ENCODE measurements around the gene DNM3. TPM values are rescaled to one million over a fixed set of nuclear protein-coding genes. Genes with fewer than 3 reads are reported as not detected.

Gene DNM3
- total RNA-seq, 1 donor from 2014 or later, result 0.59 TPM

DNA sequence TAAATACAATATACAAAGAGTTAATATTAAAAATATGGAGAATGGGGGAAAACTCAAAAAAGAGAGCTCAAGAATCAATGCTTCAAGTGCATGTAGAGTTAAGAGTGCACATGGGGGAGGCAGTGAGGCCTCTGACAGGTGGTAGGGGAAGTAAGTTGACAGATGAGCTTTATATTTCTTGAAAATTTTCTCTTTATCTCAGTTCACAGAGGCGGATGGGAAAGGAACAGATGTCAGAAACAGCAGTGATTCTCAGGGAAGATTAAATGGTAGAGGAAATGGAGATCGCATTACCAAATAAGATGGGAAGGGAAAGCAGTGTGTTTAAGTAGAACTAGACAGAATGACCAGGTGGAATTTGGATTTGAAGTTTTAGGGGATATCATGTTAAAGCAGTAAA is 379.1 kb downstream of the DNM3 start:
- no peak for DNase-seq (ENCODE audit: low read depth, low spot score)

DNA sequence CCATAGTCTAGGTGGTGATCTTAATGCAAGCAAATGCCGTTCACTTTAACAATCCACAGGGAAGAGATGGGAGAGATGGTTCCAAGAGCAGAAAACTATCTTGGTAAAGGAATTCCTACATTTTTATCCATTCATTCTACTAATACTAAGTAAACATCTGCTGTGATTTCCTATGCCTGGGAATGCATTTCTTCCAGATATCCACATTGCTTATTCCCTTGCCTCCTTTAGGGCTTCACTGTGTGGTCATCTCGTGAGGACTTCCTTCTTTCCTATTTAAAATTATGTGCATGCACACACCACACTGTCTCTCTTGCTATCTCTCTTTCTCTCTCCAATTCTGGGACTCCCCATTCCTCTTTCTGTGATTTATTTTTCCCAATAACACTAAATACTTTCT is 380.1 kb downstream of the DNM3 start:
- DNase-seq (ENCODE audit: low read depth, low spot score), result no peak

DNA sequence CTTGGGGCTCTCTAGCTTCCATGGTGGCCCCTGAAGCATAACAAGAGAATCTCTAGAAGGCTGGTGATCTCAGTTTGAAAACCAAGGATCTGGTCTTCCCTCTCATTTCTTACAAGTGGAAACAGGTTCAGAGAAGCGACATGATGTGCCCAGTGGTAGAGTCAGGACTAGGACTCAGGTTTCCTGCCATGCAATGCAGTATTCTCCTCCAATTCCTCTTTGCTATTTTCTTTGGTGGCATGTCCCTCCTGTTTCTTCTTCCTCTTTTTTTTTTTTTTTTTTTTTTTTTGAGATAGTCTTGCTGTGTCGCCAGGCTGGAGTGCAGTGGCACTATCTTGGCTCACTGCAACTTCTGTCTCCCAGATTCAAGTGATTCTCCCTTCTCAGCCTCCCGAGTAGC is 383.6 kb downstream of the DNM3 start:
- DNase-seq (ENCODE audit: low read depth, low spot score), result no peak

DNA sequence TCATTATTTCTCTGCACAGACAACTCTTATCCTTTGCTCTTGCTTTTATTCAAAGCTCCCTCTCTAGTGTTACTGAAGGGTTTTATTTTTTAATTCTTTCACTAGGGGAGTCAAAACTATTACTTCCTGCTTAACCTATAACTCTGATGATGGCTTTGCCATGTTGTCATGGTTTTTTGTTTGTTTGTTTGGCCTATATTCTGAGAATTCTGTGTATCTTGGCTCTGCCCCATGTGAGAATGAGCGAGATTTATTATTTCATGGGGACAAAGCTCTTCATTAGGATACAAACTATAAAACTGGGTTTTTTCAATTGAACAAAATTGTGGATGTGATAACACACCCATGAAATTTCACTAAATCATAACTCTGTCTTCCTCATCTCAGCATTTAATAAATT is 388.6 kb downstream of the DNM3 start:
- no peak for DNase-seq (ENCODE audit: low read depth, low spot score)

DNA sequence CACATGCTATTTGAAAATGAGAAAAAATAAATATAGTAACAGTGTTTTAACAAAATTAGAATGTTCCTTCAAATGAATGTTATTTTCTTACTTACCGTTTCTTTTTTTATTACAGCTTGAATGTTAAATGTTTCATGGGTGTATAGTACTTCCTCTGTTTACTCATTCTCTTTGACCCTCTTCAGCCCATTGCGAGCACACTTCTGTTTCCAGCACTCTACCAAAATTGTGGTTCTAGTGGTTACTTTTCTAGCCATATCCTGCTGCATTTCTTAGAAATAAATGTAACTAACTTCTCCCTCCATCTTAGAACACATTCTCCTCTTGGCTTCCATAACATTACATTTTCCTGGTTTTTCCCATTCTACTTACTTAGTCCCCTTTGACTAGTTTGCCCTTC is 389.2 kb downstream of the DNM3 start:
- no peak for DNase-seq (ENCODE audit: low read depth, low spot score)

DNA sequence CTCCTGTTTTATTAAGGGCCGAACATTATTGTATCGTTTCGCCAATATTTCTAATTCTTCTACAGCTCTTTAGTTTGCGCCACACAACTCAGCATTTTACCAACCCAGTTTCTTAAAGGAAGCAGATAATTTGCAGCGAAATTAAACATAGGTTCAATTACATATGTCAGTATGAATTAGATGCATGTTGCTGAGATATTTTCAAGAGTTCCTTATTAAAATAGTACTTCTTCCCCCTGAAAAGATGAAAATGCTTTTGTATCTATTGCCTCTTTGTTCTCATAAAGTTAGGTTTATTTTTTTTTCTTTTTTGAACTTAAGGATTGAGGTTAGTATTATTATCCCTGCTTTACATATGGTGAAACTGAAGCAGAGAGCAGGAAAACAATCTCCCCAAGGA is 395.7 kb downstream of the DNM3 start:
- DNase-seq (ENCODE audit: low read depth, low spot score), result no peak

DNA sequence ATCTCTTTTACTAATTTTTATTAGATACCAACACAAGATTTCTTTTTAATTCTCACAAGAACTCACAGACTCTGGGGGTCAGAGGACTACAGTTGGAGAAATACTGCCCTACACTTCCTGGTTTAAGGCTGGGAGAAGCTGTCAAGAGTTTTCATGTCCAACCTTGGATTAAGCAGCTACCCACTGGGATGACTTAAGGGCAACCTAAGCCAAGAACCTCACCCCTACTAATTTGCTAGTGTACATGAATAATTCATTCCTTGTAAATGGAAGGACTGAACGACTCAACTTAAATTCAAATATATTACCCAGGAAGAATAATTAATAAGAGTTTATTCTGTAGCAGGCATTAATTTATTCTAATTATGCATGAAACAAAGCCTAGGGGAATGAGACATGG is 396.9 kb downstream of the DNM3 start:
- no peak for DNase-seq (ENCODE audit: low read depth, low spot score)

DNA sequence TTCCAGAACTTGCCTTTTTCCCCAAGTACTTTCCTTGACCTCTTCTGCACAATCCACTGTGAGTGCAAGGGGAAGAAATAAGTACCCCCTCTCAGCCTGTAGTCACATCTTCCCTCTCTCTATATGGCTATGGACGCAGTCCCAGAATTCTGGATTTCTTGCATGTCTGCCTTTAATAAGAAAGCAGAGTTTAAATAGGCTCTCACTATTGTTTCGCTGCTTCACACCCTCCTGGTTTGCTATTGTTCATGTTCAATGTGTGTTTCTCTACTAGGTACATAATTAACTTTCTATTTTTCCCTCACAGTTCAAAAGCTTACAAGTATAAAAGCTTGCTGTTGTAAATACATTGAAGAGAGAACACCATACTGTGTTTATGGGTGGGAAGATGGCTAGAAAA is 397.7 kb downstream of the DNM3 start:
- no peak for DNase-seq (ENCODE audit: low read depth, low spot score)

DNA sequence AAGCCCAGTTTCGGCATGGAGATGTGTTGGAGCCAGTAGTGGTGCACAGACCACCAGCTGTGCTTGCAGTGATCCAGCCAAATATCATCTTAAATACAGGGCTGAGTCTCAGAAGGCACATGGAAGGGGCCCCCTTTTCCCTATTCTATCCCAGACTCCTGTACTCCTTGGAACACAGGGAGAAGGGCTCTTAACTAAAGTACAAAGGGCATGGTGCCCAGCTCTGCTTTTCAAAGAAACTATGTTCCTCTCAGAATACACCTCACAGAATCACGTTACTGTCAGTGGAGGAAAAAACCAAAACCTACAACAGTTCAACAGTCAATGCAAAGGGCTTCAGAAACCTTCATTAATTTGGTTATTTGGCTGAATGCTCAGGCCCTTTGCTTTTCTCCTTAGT is 398.6 kb downstream of the DNM3 start:
- no peak for DNase-seq (ENCODE audit: low read depth, low spot score)

DNA sequence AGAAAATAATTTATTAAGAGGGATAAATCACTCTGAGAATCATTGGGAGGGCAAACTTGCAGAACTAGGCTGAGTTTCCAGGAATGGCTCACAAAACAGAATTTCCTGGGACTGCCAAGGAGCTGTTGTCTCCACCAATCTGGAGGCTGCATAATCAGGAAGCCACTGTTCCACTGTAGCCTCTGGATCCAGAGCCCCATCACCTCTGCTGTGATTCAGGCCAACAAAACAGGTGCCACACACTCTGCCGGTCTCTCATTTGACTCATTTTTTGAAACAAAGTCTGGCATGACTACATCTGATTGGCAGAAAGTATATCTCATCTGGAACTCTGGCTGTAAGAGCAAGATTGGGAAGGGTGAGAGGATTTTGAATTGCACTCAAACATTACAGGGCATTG is 400.2 kb downstream of the DNM3 start:
- no peak for DNase-seq (ENCODE audit: low read depth, low spot score)

DNA sequence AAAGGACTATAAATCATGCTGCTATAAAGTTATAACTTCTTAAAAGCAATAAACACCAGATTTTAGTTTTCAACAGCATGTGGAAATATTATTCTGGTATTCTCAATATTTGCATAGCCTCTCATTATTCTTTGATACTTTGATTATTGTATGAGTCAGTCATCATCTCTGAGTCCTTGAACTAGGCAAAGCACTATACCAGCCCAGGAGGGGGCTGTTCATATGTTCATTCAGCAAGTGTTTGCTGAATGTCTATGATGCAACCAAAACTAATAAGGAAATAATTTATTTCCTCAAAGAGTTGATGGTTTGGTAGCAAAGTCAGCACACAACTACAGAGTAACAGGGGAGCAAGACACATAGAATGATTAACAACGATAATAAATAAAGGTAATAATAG is 403.6 kb downstream of the DNM3 start:
- no peak for DNase-seq (ENCODE audit: low read depth, low spot score)

DNA sequence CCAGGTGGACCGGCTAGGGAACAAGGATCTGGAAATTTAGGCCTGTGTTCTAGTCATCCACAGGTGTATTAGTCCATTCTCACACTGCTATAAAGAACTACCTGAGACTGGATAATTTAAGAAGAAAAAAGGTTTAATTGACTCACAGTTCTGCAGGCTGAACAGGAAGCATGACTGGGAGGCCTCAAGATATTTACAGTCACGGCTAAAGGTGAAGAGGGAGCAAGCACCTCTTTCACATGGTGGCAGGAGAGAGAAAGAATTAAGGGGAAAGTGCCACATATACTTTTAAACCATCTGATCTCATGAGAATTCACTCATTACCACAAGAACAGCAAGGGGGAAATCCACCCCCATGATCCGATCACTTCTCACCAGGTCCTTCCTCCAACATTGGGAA is 404.5 kb downstream of the DNM3 start:
- no peak for DNase-seq (ENCODE audit: low read depth, low spot score)

DNA sequence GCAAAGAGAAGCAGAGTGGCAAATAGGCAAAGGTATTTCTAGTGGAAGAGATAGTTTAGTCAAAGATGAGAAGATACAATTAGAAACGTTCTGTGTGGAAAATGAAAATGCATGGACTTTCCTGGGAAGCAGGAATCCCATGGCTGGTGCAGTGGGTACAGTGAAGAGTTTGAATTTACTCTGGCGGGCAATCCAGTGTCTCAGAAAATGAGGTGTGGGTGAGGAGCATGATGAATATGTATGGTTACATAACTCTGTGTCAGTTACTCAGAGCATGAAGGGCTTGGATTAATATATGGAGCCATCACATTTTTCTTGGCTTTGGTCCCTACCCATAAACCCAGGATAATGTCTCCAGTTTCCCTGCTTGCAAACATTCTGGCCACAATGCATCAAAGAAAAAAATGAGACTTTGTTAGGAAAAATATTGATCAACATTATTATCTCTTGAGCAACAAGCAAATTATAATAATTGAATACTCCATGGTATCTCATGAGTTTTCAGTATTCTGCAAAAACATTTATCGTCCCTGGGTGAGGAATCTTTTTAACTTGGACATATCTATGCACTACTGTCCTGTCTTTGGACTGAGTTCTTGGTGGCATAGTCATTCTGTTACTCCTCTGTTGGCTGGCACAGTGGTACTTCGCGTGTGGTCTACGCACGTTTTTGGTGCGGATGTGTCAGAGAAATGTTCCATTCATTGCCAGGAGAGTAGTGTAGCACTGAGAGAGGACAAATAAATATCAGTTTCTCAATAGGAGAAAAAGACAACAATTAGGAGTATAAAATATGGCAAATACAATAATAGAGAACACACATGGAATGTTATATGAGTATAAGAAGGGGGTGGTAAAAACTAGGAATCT is 405.5 kb downstream of the DNM3 start:
- DNase-seq (ENCODE audit: low read depth, low spot score), result no peak

DNA sequence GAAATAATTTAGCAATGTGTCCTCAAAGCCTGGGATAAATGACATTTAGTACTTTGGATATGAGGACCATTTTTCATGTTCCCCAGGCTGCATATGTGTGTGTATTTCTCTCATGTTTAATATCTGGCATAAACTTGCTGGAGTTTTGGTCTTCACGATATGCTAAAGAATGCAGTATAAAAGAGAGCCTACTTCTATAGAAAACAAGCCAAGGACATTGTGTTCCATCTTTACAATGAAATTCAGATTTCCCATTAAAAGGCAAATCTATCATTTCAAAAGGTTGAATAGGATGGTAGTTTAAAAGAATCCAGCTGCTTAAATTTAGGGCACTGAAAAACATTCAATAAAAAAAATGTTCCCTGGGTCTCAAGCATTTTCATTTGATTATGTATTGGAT is 410.2 kb downstream of the DNM3 start:
- no peak for DNase-seq (ENCODE audit: low read depth, low spot score)

DNA sequence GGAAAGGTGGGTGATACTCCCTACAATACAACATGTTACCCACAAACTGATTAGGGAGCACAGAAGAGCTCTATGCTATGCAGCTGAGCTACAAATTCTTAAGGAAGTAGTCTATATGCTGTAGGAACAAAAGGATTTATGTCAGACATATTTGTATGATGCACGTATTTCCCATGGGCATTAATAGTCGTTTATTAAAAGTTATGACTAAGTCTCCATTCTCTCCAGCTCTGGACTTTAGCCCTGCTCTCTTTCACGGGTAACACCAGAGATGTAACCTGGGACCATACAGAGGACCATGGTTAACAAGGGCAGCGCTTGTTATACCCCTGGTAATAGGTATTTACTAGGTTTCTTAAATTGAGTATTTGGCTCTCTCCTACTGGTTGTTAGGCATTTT is 411.0 kb downstream of the DNM3 start:
- no peak for DNase-seq (ENCODE audit: low read depth, low spot score)

DNA sequence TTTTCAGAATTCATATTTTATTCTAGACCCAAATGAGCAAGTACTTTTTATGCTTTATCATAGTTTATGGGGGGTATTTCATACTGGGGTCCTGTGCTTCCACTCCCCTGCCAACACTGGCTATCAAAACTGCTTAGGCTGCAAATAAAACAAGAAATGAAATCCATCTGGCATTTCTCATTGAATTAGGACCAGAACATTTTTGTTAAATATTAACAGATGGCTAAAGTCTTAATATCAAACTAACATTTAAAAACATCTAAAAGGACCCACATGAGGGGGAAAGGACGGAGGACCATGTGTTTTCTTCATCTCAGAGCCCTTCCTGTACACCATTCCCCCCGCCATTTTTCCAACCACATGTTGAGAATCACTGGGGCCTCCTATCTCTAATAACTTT is 411.7 kb downstream of the DNM3 start:
- no peak for DNase-seq (ENCODE audit: low read depth, low spot score)

DNA sequence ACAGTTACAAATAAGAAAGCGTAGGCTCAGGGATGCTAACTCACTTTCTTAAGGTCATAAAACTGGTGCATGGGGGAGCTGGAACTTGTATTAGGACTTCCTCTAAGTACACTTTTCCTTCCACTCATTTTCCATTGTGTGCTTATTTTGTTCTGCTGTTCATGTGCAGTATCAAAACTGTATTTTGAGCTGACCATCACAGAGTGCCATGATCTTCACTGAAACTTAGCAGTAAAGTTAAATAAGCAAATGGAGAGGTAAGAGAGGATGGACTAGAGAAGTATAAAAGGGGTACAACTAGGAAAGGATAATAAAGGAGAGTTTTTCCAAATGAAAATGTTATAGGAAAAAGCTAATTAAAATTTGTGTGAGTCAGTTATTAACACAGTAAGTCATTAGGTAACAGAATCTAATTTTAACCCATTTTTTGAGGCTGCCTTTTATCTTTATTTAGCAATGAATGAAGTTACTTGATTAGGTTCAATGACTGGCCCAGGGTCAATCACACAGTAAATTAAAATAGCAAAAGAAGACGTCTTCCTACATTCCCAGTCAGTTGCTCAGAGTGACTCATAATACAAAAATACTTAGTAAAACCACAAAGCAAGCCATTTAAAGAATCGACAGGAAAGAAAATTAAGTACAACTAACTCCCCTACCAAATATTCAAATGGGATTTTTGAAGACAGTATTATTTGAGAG is 413.4 kb downstream of the DNM3 start:
- peak; percentile 32 for DNase-seq (ENCODE audit: low read depth, low spot score)

DNA sequence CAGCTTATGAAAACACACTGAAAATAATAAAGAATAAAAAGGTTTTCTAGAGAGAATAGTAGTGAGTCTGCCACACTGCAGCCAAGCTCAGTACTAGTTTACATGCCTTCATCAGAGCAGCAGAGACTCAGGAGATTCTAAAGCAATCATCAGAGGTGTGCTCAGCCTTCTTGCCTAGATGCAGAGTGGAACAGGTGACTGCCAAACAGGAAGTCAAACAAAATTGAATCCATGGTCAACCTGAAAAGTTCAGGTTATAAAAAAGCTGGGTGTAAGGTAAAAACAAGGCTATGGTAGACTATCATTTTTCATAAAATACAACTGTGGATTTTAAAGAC is 413.9 kb downstream of the DNM3 start:
- DNase-seq (ENCODE audit: low read depth, low spot score), result no peak

DNA sequence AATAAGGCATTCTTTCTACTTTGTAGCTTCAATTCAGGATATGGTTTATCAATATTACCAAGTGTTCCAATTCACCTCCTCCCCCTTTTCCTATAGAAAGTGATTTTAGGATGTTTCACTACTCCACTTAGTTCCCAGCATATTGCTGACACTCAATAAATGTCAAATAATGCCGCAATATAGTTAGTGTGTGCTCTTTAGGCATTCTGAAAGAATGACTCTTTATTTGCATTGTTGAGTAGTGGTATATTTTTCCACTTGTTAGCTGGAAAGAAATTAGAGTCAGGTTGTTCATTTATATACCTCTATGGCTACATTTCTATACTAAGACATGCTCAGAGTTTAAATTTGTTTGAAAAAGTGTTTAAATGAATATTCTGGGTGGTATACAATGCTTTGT is 424.6 kb downstream of the DNM3 start:
- DNase-seq (ENCODE audit: low read depth, low spot score), result no peak

DNA sequence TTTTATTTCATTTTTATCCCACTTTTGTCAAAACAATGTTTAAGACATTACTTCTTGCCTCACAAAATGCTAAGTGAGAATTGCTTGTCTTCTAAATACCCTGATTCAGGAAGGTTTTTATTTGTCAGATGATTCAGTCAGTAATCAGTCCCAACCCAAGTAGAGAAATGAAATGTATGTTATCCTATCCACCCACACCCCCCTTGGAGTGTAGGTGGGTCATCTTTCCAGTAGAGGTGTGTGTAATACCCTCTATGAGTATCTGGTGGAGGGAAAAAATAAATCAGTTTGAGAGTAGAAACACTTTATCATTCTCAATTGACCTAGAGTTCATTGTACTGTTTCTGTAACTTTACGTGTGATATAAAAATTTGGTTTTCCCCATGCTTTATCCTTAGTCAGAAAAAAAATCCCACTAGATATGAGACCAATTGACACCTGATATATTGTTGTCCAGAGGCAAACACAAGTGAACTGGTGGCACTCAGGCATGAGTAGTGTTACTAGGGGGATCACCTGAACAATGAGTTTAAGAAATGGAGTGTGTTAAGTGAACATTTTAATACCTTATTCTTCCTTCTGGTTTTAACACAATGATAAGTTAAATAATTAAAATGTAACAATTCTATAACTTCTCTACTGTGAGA is 425.4 kb downstream of the DNM3 start:
- DNase-seq (ENCODE audit: low read depth, low spot score), result no peak

DNA sequence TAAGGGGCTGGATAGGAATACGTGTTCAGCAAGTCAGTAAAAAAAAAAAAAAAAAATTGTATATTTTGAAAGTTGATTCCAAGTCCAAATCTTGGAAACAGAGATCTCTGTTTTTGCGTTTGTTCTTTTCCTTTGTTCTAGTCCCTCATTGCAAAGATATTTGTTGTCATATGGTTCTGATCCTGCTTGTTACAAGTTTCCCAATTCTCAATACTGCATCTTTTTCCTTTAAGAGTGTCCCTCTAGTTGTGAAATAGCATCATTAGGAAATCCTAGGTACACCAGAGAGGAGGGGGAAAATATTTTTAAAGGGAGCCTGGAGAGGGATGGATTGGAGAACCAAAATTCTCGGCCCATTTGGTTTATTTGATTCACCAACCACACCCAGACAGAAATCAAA is 426.9 kb downstream of the DNM3 start:
- DNase-seq (ENCODE audit: low read depth, low spot score), result no peak

DNA sequence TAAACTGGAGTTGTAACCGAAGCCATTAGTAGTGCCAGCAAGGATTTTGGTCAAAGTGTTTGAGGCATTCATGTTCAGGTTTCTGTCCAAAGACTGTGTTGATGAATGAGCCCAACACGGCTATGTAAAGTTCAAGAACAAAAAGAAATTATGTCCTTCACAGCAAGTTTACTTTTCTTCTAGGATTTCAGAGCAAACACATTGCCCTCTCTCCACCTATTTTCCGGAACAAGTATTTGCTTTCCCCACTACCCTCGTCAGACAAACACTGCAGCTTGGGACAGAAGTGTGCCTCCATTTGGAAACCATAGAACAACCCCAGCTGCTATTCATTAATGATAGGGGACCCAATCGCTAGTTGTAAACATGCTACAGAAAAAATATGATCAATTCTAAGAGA is 427.8 kb downstream of the DNM3 start:
- DNase-seq (ENCODE audit: low read depth, low spot score), result no peak

DNA sequence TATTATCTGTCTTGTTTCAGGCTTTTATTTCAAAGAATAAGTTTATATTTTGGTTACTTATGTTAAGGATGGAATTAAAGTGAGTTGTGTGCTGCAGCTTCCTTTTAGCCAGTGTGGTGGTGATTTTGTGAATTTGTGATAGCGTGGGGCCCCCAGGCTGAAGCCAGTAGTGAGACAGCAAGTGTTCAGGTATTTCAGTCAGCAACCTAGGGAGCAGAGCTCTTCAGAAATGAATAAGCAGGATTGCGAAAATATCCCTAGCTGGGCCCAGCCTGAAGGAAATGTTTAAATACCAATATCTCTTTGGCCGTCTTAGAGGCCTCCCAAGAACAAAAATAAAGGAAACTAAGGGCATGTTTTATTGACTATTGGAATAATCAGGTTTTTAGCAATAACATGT is 428.3 kb downstream of the DNM3 start:
- DNase-seq (ENCODE audit: low read depth, low spot score), result no peak

Measured in pulmonary artery endothelial cell (primary cell).